Suprapubic skin (tissue), 4 donors: Measurements from ENCODE around the gene TBC1D2B.

ENCODE experiments used
- CTCF ChIP-seq, 2 donors: fragments of 200-600 bp in 1 of 2; fragments of 450-650 bp in 1 of 2; sonication (generic) in 1 of 2; IDR thresholded peaks; one replicate each; pipeline ENCODE4 v1.5.1; 2016 to 2019; ENCODE audit warnings: antibody characterized with exemption in 2 of 2, mild to moderate bottlenecking in 1 of 2, moderate library complexity in 1 of 2
- POLR2A ChIP-seq, 2 donors: fragments of 450-650 bp; IDR thresholded peaks; one replicate each; pipeline ENCODE4 v1.6.1; 2017; ENCODE audit warnings: antibody characterized with exemption in 2 of 2, mild to moderate bottlenecking in 2 of 2, moderate library complexity in 2 of 2
- POLR2AphosphoS5 ChIP-seq, 3 donors: sonication (generic); formaldehyde crosslinking; IDR thresholded peaks; one replicate each; pipeline ENCODE4 v1.6.1; 2017; ENCODE audit warnings: antibody characterized with exemption in 3 of 3

GRCh38 chr15:78079298-78080087 is 2.0 kb upstream of the TBC1D2B start:
- TF ChIP-seq POLR2AphosphoS5 (IDR thresholded peaks at IDR 0.05) (no peak), CTCF (IDR thresholded peaks at IDR 0.05) (no peak), POLR2A (IDR thresholded peaks at IDR 0.05) (no peak)
